GM12892 (cell line): ENCODE data around the gene CLK2.

Experiments
- POLR2A ChIP-seq: IDR thresholded peaks from 2 replicates; pipeline ENCODE4 v1.6.1; 2011; ENCODE audit warnings: low read depth, low read length, control low read depth
- POLR2AphosphoS5 ChIP-seq: IDR thresholded peaks from 2 replicates; pipeline ENCODE4 v1.6.1; 2011; ENCODE audit warnings: low read depth, low read length, control low read depth

DNA sequence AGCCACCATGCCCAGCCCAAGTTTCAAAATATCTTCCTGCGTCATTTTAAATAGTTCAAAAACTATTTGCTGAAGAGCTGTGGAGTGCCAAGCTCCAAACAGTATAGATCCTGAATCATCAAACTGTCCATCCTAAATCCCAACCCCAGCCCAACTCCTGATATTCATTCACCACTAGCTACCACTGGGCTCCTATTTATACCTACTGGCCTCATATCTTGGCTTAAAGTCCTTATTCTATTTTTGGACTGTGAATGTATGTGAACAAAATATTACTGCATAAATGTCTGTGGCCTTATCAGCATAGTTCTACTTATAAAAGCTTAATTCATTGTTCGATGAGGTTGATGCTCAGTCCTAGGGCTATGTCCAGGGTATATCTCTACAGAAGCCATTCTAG is 5.9 kb downstream of the CLK2 start:
- TF ChIP-seq POLR2A = no peak
- TF ChIP-seq POLR2AphosphoS5 = no peak
